Hepatocyte (in vitro differentiated cells): ENCODE data around the gene EXOC4. TPM values are rescaled to one million over a fixed set of nuclear protein-coding genes. Genes with fewer than 3 reads are reported as not detected.

ENCODE experiments used
- DNase-seq: peaks from one replicate; pipeline ENCODE4 v3.0.0-alpha.2; 2016; ENCODE audit warnings: low spot score
- H2AFZ ChIP-seq: fragments of 200-600 bp; sonication (generic); 2 replicates; pipeline ENCODE4 v1.6.0; 2016; ENCODE audit warnings: antibody characterized with exemption, mild to moderate bottlenecking
- H3K27ac ChIP-seq: fragments of 200-600 bp; sonication (generic); 2 replicates; pipeline ENCODE4 v1.5.1; 2016; ENCODE audit warnings: mild to moderate bottlenecking
- H3K27me3 ChIP-seq: fragments of 200-600 bp; sonication (generic); 2 replicates; pipeline ENCODE4 v1.6.1; 2016
- H3K36me3 ChIP-seq: fragments of 200-600 bp; sonication (generic); replicated peaks from 2 replicates; pipeline ENCODE4 v1.5.1; 2016; ENCODE audit warnings: low read depth; ENCODE audit not compliant: insufficient read depth
- H3K4me1 ChIP-seq: fragments of 200-600 bp; sonication (generic); 2 replicates; pipeline ENCODE4 v1.5.1; 2016; ENCODE audit warnings: mild to moderate bottlenecking, moderate library complexity; ENCODE audit not compliant: insufficient read depth
- H3K4me2 ChIP-seq: fragments of 200-600 bp; sonication (generic); 2 replicates; pipeline ENCODE4 v1.6.0; 2016
- H3K4me3 ChIP-seq: fragments of 200-600 bp; sonication (generic); 2 replicates; pipeline ENCODE4 v1.5.1; 2016; ENCODE audit warnings: mild to moderate bottlenecking
- H3K79me2 ChIP-seq: fragments of 200-600 bp; sonication (generic); 2 replicates; pipeline ENCODE4 v1.6.0; 2017; ENCODE audit warnings: mild to moderate bottlenecking
- H3K9me2 ChIP-seq: fragments of 200-600 bp; sonication (generic); replicated peaks from 2 replicates; pipeline ENCODE4 v1.6.0; 2017; ENCODE audit warnings: mild to moderate bottlenecking; ENCODE audit not compliant: insufficient read depth
- H3K9me3 ChIP-seq: fragments of 200-600 bp; sonication (generic); 2 replicates; pipeline ENCODE4 v1.5.1; 2016; ENCODE audit warnings: low read depth, mild to moderate bottlenecking
- H4K20me1 ChIP-seq: fragments of 200-600 bp; sonication (generic); 2 replicates; pipeline ENCODE4 v1.6.0; 2016; ENCODE audit warnings: mild to moderate bottlenecking; ENCODE audit not compliant: insufficient read depth, poor library complexity, severe bottlenecking
- EZH2 ChIP-seq: fragments of 200-600 bp; sonication (generic); IDR thresholded peaks from 2 replicates; pipeline ENCODE4 v1.6.1; 2016; ENCODE audit warnings: antibody characterized with exemption, mild to moderate bottlenecking, borderline replicate concordance
- EZH2phosphoT487 ChIP-seq: fragments of 200-600 bp; sonication (generic); IDR thresholded peaks from one replicate; pipeline ENCODE4 v1.6.1; 2018; ENCODE audit warnings: antibody characterized with exemption, mild to moderate bottlenecking, low read depth, moderate library complexity; ENCODE audit not compliant: unreplicated experiment, severe bottlenecking
- WGBS: methylation state at CpG from one replicate; pipeline ENCODE4 v1.1.6; 2016; ENCODE audit warnings: low lambda C conversion rate; ENCODE audit errors: missing lambda C conversion rate; 5-methylcytosine and 5-hydroxymethylcytosine counted together
- polyA plus RNA-seq: library from polyadenylated mRNA; unstranded; fragments of >200 nt; fragmentation: Nextera tagmentation; extraction: Ambion mirVana; gene quantifications from 2 replicates; pipeline ENCODE4 v1.2.1, GENCODE V29; 2016
- total RNA-seq: library from RNA; depleted of rRNA; stranded (reverse); fragments of >200 nt; gene quantifications from 2 replicates; pipeline ENCODE4 v1.2.3, GENCODE V29; 2014
- TF ChIP-seq, protein P1 (sequence below): fragments of 200-600 bp; sonication (generic); IDR thresholded peaks from 2 replicates; pipeline ENCODE4 v1.5.1; 2016; ENCODE audit warnings: antibody characterized with exemption, mild to moderate bottlenecking; ENCODE audit not compliant: poor library complexity

EXOC4 gene
- total and polyA plus RNA-seq, 2 experiments from 2014 or later, result 34.8 to 56.1 TPM

DNA sequence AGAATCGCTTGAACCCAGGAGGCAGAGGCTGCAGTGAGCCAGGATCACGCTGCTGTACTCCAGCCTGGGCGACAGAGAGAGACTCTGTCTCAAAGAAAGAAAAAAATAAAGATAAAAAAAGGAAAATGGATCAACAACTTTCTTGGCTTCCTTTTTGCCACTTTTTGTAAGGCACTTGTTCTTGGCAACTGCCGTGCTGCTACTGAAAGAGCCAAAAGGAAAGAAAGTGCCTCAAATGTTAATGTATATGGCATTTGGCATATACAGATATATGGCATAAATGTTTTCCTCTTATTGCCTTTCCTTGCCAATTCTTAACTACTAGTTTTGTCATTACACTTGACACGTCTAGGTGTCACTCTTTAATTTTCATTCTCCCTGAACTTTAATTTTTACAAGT is 480.5 kb downstream of the EXOC4 start:
- H3K9me2 ChIP-seq, result no peaks in the 10 kb centered on the region
- no peak overlapping the region for H3K27ac ChIP-seq
- no peak overlapping the region for H2AFZ ChIP-seq
- no peaks in the 10 kb centered on the region for H3K36me3 ChIP-seq
- TF ChIP-seq, protein P1, sequence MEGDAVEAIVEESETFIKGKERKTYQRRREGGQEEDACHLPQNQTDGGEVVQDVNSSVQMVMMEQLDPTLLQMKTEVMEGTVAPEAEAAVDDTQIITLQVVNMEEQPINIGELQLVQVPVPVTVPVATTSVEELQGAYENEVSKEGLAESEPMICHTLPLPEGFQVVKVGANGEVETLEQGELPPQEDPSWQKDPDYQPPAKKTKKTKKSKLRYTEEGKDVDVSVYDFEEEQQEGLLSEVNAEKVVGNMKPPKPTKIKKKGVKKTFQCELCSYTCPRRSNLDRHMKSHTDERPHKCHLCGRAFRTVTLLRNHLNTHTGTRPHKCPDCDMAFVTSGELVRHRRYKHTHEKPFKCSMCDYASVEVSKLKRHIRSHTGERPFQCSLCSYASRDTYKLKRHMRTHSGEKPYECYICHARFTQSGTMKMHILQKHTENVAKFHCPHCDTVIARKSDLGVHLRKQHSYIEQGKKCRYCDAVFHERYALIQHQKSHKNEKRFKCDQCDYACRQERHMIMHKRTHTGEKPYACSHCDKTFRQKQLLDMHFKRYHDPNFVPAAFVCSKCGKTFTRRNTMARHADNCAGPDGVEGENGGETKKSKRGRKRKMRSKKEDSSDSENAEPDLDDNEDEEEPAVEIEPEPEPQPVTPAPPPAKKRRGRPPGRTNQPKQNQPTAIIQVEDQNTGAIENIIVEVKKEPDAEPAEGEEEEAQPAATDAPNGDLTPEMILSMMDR, result no peak
- TF ChIP-seq EZH2, result no peak
- no peak for TF ChIP-seq EZH2phosphoT487
- H4K20me1 ChIP-seq, result no peaks in the 10 kb centered on the region
- no peaks in the 10 kb centered on the region for H3K27me3 ChIP-seq
- no peaks in the 10 kb centered on the region for H3K79me2 ChIP-seq
- peaks cover 3% of the 10 kb centered on the region for H3K4me1 ChIP-seq
- DNase-seq, result no peak
- 95% methylated on average over 5 of the region's 5 CpGs for WGBS
- no peak overlapping the region for H3K4me2 ChIP-seq
- H3K4me3 ChIP-seq, result no peak overlapping the region
- H3K9me3 ChIP-seq, result no peaks in the 10 kb centered on the region

GRCh38 chr7:133735222-133735621 is 482.3 kb downstream of the EXOC4 start:
- no peaks in the 10 kb centered on the region for H4K20me1 ChIP-seq
- H3K27me3 ChIP-seq, result no peaks in the 10 kb centered on the region
- no peak overlapping the region for H2AFZ ChIP-seq
- H3K9me2 ChIP-seq, result no peaks in the 10 kb centered on the region
- no peak for TF ChIP-seq EZH2phosphoT487
- no peak for TF ChIP-seq EZH2
- TF ChIP-seq, protein P1, result no peak
- H3K4me3 ChIP-seq, result no peak overlapping the region
- 86% methylated on average over 1 of the region's 1 CpG for WGBS
- H3K4me2 ChIP-seq, result no peak overlapping the region
- no peaks in the 10 kb centered on the region for H3K79me2 ChIP-seq
- H3K4me1 ChIP-seq, result peaks cover 4% of the 10 kb centered on the region
- H3K9me3 ChIP-seq, result no peaks in the 10 kb centered on the region
- H3K27ac ChIP-seq, result no peak overlapping the region
- DNase-seq, result no peak
- H3K36me3 ChIP-seq, result no peaks in the 10 kb centered on the region

- WGBS, result 95% methylated on average over 1 of the region's 1 CpG
- H3K27me3 ChIP-seq, result no peaks in the 10 kb centered on the region
- TF ChIP-seq EZH2, result no peak
- TF ChIP-seq EZH2phosphoT487, result no peak
- TF ChIP-seq, protein P1, result no peak
Observed at GRCh38 chr7:133739817-133740216, 486.9 kb downstream of the EXOC4 start.

GRCh38 chr7:133741078-133741477 is 488.2 kb downstream of the EXOC4 start:
- Histone ChIP-seq H2AFZ (no peak overlapping the region), H3K9me3 (no peaks in the 10 kb centered on the region), H3K9me2 (no peaks in the 10 kb centered on the region), H3K79me2 (no peaks in the 10 kb centered on the region), H3K27ac (no peak overlapping the region), H3K4me2 (no peak overlapping the region), H4K20me1 (no peaks in the 10 kb centered on the region), H3K27me3 (no peaks in the 10 kb centered on the region), H3K36me3 (no peaks in the 10 kb centered on the region), H3K4me1 (peaks cover 4% of the 10 kb centered on the region), H3K4me3 (no peak overlapping the region)
- WGBS, result 91% methylated on average over 3 of the region's 3 CpGs
- TF ChIP-seq EZH2phosphoT487 (no peak), EZH2 (no peak)
- TF ChIP-seq, protein P1, result no peak
- no peak for DNase-seq

More at GRCh38 chr7:133739817-133740216, 486.9 kb downstream of the EXOC4 start:
- no peaks in the 10 kb centered on the region for H3K9me3 ChIP-seq
- H3K27ac ChIP-seq, result no peak overlapping the region
- H3K4me1 ChIP-seq, result peaks cover 4% of the 10 kb centered on the region
- H3K4me3 ChIP-seq, result no peak overlapping the region
- no peaks in the 10 kb centered on the region for H3K36me3 ChIP-seq
- H3K9me2 ChIP-seq, result no peaks in the 10 kb centered on the region
- H3K79me2 ChIP-seq, result no peaks in the 10 kb centered on the region
- no peak overlapping the region for H3K4me2 ChIP-seq
- no peak overlapping the region for H2AFZ ChIP-seq
- no peaks in the 10 kb centered on the region for H4K20me1 ChIP-seq
- DNase-seq, result no peak
